Measurements from ENCODE around the gene ANKRD63.

The ANKRD63 gene

GRCh38 chr15:40314723-40315276, 31.9 kb upstream of the ANKRD63 start:
- H3K36me3 ChIP-seq (ENCODE audit: control insufficient read depth in 5 of 5, insufficient read depth in 5 of 5, low read length in 5 of 5): no peaks in the 10 kb centered on the region
- H3K27me3 ChIP-seq (ENCODE audit: control insufficient read depth in 5 of 5, insufficient read depth in 4 of 5, low read length in 5 of 5): peaks cover 6 to 14% (median 9%) of the 10 kb centered on the region in 5 donors
- H3K4me1 ChIP-seq (ENCODE audit: control insufficient read depth in 5 of 5, insufficient read depth in 5 of 5, low read length in 5 of 5): peaks cover 0 to 6% (median 0%) of the 10 kb centered on the region in 5 donors
- no peak overlapping the region for H3K27ac ChIP-seq (ENCODE audit: low read depth, low read length)
- H3K9me3 ChIP-seq (ENCODE audit: control insufficient read depth in 5 of 5, low read length in 5 of 5): no peaks in the 10 kb centered on the region
- H3K4me3 ChIP-seq (ENCODE audit: low read depth in 1 of 5, low read length in 5 of 5): no peak overlapping the region
- H3K9ac ChIP-seq (ENCODE audit: low read length in 5 of 5): no peak overlapping the region

GRCh38 chr15:40313531-40314398, 30.9 kb upstream of the ANKRD63 start:
- peaks cover 0 to 13% (median 4%) of the 10 kb centered on the region in 5 donors for H3K4me1 ChIP-seq (ENCODE audit: control insufficient read depth in 5 of 5, insufficient read depth in 5 of 5, low read length in 5 of 5)
- H3K9ac ChIP-seq (ENCODE audit: low read length in 5 of 5): no peak overlapping the region
- peaks cover 6 to 14% (median 10%) of the 10 kb centered on the region in 5 donors for H3K27me3 ChIP-seq (ENCODE audit: control insufficient read depth in 5 of 5, insufficient read depth in 4 of 5, low read length in 5 of 5)
- H3K9me3 ChIP-seq (ENCODE audit: control insufficient read depth in 5 of 5, low read length in 5 of 5): no peaks in the 10 kb centered on the region
- H3K4me3 ChIP-seq (ENCODE audit: low read depth in 1 of 5, low read length in 5 of 5): no peak overlapping the region
- H3K27ac ChIP-seq (ENCODE audit: low read depth, low read length): no peak overlapping the region
- H3K36me3 ChIP-seq (ENCODE audit: control insufficient read depth in 5 of 5, insufficient read depth in 5 of 5, low read length in 5 of 5): no peaks in the 10 kb centered on the region

DNA sequence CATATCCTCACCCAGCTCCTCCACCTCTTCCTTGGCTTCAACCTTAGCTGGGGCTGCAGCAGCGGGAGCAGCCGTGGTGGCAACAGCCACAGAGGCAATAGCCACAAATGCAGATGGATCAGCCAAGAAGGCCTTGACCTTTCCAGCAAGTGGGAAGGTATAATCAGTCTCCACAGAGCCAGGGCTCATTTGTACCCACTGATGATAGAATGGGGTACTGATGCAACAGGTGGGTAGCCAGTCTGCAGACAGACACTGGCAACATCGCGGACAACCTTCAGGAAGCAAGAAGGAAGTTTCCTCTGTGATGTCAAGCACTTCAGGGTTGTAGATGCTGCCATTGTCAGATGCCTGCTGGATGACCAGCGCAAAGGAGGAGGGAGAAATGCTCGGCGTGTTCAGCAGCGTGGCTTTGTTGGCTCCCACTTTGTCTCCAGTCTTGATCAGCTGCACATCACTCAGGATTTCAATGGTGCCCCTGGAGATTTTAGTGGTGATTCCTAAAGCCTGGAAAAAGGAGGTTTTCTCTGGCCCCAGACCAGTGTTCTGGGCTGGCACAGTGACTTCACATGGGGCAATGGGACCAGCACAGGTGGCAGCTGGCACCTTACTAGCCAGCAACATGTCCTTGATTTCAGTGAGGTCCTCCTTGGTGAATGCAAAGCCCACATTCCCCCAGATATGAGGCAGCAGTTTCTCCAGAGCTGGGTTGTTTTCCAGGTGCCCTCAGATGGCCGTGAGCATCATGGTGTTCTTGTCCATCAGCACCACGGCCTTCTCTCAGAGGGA, 29.7 kb upstream of the ANKRD63 start:
- H3K27ac ChIP-seq (ENCODE audit: low read depth, low read length): no peak overlapping the region
- no peak overlapping the region for H3K4me3 ChIP-seq (ENCODE audit: low read depth in 1 of 5, low read length in 5 of 5)
- H3K4me1 ChIP-seq (ENCODE audit: control insufficient read depth in 5 of 5, insufficient read depth in 5 of 5, low read length in 5 of 5): peaks cover 0 to 14% (median 4%) of the 10 kb centered on the region in 5 donors
- H3K9ac ChIP-seq (ENCODE audit: low read length in 5 of 5): no peak overlapping the region
- H3K27me3 ChIP-seq (ENCODE audit: control insufficient read depth in 5 of 5, insufficient read depth in 4 of 5, low read length in 5 of 5): peaks cover 6 to 14% (median 10%) of the 10 kb centered on the region in 5 donors
- H3K9me3 ChIP-seq (ENCODE audit: control insufficient read depth in 5 of 5, low read length in 5 of 5): no peaks in the 10 kb centered on the region
- no peaks in the 10 kb centered on the region for H3K36me3 ChIP-seq (ENCODE audit: control insufficient read depth in 5 of 5, insufficient read depth in 5 of 5, low read length in 5 of 5)

DNA sequence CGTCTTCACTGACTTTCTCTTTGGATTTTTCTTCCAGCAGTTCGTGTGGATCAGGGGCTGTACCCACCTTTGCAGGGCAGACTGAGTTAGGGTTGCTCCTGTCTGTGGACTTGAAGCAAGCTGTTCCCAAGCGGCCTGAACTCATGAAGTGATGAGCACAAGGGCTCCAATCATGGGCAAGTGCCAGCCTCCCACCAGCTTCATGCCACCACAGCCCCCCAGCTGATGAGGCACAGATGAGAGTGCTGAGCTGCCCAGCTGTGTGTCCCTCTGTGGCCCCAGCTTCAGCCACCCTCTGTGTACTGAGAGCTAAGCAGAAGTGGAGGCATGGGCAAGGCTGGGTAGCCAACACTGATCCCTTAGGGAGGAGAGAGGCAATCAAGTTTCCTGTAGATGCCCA, 28.1 kb upstream of the ANKRD63 start:
- H3K27ac ChIP-seq (ENCODE audit: low read depth, low read length): no peak overlapping the region
- no peaks in the 10 kb centered on the region for H3K9me3 ChIP-seq (ENCODE audit: control insufficient read depth in 5 of 5, low read length in 5 of 5)
- no peak overlapping the region for H3K4me3 ChIP-seq (ENCODE audit: low read depth in 1 of 5, low read length in 5 of 5)
- peaks cover 0 to 22% (median 4%) of the 10 kb centered on the region in 5 donors for H3K4me1 ChIP-seq (ENCODE audit: control insufficient read depth in 5 of 5, insufficient read depth in 5 of 5, low read length in 5 of 5)
- peaks cover 6 to 14% (median 10%) of the 10 kb centered on the region in 5 donors for H3K27me3 ChIP-seq (ENCODE audit: control insufficient read depth in 5 of 5, insufficient read depth in 4 of 5, low read length in 5 of 5)
- H3K36me3 ChIP-seq (ENCODE audit: control insufficient read depth in 5 of 5, insufficient read depth in 5 of 5, low read length in 5 of 5): no peaks in the 10 kb centered on the region
- no peak overlapping the region for H3K9ac ChIP-seq (ENCODE audit: low read length in 5 of 5)

DNA sequence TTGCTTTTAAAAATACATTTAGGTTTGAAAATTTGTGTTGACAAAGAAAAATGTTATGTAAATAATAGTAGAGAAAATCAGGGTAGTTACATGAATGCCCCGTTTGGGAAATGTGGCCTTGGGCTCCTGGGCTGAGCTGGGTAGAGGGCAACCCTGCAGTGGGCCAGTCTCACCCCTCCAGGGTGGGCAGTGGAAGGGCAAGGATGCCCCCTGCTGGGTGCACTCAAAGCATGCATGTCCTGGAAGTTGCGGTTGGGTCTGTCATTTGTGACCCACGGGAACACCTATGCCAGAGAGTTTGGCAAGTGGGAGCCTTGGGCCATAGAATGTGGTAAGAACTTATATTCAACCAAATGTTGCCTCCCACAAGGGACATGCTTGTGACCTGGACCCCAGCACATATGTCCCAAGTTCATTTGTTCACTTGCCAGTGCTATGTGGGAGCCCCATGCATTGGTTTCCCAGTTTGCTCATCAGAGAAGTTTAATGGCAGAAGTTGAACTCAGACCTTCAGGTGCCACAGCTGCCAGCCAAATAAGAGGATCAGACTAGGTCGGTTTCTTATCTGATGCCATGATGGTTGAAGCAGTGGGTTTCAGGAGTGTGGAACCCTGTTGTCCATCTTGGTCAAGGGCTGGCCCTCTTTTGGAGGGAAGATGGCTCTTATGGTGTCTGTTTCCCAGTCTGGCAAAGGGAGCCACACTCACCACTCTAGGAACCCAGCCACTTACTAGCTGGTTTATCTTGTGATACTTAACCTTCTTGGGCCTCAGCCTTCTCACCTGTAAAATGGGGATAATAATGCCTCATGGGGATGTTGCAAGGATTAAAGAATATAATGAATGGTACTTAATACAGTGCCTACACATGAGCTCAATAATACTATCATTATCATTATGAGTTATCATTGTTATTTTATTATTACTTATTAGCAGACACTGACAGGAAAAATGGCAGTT, 27.4 kb upstream of the ANKRD63 start:
- Histone ChIP-seq H3K4me1 (ENCODE audit: control insufficient read depth in 5 of 5, insufficient read depth in 5 of 5, low read length in 5 of 5) (peaks cover 0 to 27% (median 4%) of the 10 kb centered on the region in 5 donors), H3K36me3 (ENCODE audit: control insufficient read depth in 5 of 5, insufficient read depth in 5 of 5, low read length in 5 of 5) (no peaks in the 10 kb centered on the region), H3K9me3 (ENCODE audit: control insufficient read depth in 5 of 5, low read length in 5 of 5) (no peaks in the 10 kb centered on the region), H3K27me3 (ENCODE audit: control insufficient read depth in 5 of 5, insufficient read depth in 4 of 5, low read length in 5 of 5) (peaks cover 4 to 14% (median 6%) of the 10 kb centered on the region in 5 donors), H3K9ac (ENCODE audit: low read length in 5 of 5) (no peak overlapping the region), H3K4me3 (ENCODE audit: low read depth in 1 of 5, low read length in 5 of 5) (no peak overlapping the region), H3K27ac (ENCODE audit: low read depth, low read length) (no peak overlapping the region)

DNA sequence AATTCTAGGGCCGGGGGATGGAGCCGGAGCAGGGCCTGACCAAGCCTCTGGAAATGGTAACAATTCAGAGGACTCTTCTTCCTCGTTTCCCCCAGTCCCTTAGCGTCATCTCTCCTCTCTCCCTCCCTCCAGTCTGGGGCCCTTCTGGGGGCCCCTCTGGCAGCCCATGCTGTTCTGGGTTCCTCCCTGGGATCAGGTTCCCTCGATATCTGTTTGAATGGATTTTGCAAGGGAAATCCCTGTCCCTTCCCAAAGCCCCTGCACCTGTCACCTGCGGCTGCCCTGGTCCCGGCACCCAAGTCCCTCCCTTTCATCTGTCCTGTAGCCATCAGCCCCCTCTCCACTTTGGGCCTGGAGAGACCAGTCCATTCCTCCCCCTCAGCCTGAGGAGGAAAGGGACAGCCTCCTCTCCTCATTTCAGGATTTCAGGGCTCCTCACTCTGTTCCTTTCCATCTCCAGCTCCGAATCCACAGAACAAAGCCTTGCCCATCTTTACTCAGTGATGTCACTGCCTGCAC, 26.5 kb upstream of the ANKRD63 start:
- no peak overlapping the region for H3K27ac ChIP-seq (ENCODE audit: low read depth, low read length)
- H3K36me3 ChIP-seq (ENCODE audit: control insufficient read depth in 5 of 5, insufficient read depth in 5 of 5, low read length in 5 of 5): no peaks in the 10 kb centered on the region
- peaks cover 0 to 27% (median 4%) of the 10 kb centered on the region in 5 donors for H3K4me1 ChIP-seq (ENCODE audit: control insufficient read depth in 5 of 5, insufficient read depth in 5 of 5, low read length in 5 of 5)
- H3K4me3 ChIP-seq (ENCODE audit: low read depth in 1 of 5, low read length in 5 of 5): no peak overlapping the region
- H3K27me3 ChIP-seq (ENCODE audit: control insufficient read depth in 5 of 5, insufficient read depth in 4 of 5, low read length in 5 of 5): peaks cover 4 to 14% (median 6%) of the 10 kb centered on the region in 5 donors
- H3K9ac ChIP-seq (ENCODE audit: low read length in 5 of 5): no peak overlapping the region
- no peaks in the 10 kb centered on the region for H3K9me3 ChIP-seq (ENCODE audit: control insufficient read depth in 5 of 5, low read length in 5 of 5)

DNA sequence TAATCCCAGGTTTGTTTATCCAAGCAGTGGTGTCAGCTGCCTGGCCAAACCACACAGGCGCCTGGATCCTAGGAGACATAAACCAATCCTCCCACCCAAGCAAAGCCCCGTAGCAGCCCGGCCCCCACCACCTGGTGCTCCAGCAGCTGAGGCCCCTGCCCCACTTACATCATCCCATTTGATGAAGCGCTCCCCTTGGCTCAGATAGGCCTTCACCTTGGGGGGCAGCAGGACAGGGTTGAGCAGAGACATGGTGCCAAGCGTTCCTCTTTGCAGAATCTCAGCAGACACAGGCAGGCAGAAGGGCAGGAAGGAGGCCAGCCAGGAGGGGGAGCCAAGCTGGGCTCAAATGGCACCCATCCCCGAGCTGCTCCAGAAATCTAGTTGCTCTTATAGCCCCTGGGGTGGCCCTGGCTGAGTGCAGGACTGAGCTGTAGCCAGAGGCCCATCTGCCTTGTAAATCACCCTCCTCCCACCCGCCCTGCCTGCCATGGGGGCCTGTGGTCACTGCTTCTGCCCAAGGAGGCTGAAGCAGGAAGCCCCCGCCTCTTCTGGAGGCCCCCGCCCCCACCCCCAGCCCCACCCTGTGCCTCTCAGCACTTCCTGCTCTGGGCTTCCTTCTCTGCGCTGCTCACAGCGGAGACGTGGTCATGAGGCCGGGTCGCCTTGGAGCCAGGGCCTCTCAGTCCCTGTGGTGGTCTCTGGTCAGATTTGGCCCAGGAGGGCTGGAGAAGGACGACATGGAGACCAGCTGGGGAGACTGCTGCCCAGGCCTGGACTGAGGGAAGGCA, 24.8 kb upstream of the ANKRD63 start, which contains the start of gene PLCB2:
TSS of gene PLCB2 (minus strand) at position 515 of the 791 bp plus-strand sequence. CDS start at position 252, 263 bp downstream.
- H3K27ac ChIP-seq (ENCODE audit: low read depth, low read length): peak within 1 kb of the TSS; percentile 37
- H3K9me3 ChIP-seq (ENCODE audit: control insufficient read depth in 5 of 5, low read length in 5 of 5): no peaks in the 10 kb centered on the region
- H3K4me3 ChIP-seq (ENCODE audit: low read depth in 1 of 5, low read length in 5 of 5): peak within 1 kb of the TSS; percentile 36 to 59 (median 43)
- H3K27me3 ChIP-seq (ENCODE audit: control insufficient read depth in 5 of 5, insufficient read depth in 4 of 5, low read length in 5 of 5): peaks cover 0 to 13% (median 3%) of the 10 kb centered on the region in 5 donors
- H3K36me3 ChIP-seq (ENCODE audit: control insufficient read depth in 5 of 5, insufficient read depth in 5 of 5, low read length in 5 of 5): peaks cover 0 to 7% (median 0%) of the 10 kb centered on the region in 5 donors
- H3K9ac ChIP-seq (ENCODE audit: low read length in 5 of 5): peak within 1 kb of the TSS in 3 of 5 donors; percentile 46 to 57 (median 53)
- peaks cover 0 to 20% (median 4%) of the 10 kb centered on the region in 5 donors for H3K4me1 ChIP-seq (ENCODE audit: control insufficient read depth in 5 of 5, insufficient read depth in 5 of 5, low read length in 5 of 5)

- Histone ChIP-seq H3K4me1 (ENCODE audit: control insufficient read depth in 5 of 5, insufficient read depth in 5 of 5, low read length in 5 of 5) (peaks cover 0 to 20% (median 4%) of the 10 kb centered on the region in 5 donors), H3K27me3 (ENCODE audit: control insufficient read depth in 5 of 5, insufficient read depth in 4 of 5, low read length in 5 of 5) (peaks cover 0 to 9% (median 3%) of the 10 kb centered on the region in 5 donors), H3K27ac (ENCODE audit: low read depth, low read length) (no peak overlapping the region), H3K9me3 (ENCODE audit: control insufficient read depth in 5 of 5, low read length in 5 of 5) (no peaks in the 10 kb centered on the region), H3K9ac (ENCODE audit: low read length in 5 of 5) (peak overlapping the region in 3 of 5 donors; percentile 12 to 46 (median 23)), H3K36me3 (ENCODE audit: control insufficient read depth in 5 of 5, insufficient read depth in 5 of 5, low read length in 5 of 5) (peaks cover 0 to 11% (median 0%) of the 10 kb centered on the region in 5 donors), H3K4me3 (ENCODE audit: low read depth in 1 of 5, low read length in 5 of 5) (peak overlapping the region; percentile 31 to 59 (median 43))
These were observed 24.0 kb upstream of the ANKRD63 start for GRCh38 chr15:40306908-40307307.

Measured in subcutaneous abdominal adipose tissue (tissue), 5 donors.